BJ (cell line): ENCODE measurements around the gene ASH1L. TPM values are rescaled to one million over a fixed set of nuclear protein-coding genes. Genes with fewer than 3 reads are reported as not detected.

Experiments used
- CTCF ChIA-PET: fragments of 350-600 bp; formaldehyde crosslinking; extraction: SDS; loops from one replicate; lab custom pipeline; 2021; ENCODE audit warnings: antibody characterized with exemption, inconsistent platforms; lab: Yijun Ruan, JAX
- POLR2A ChIA-PET: fragments of 300-600 bp; sonication (Branson Sonifier 250); formaldehyde crosslinking; extraction: SDS; loops from one replicate; lab custom pipeline; 2021; ENCODE audit warnings: antibody characterized with exemption; lab: Charles Lee
- DNase-seq: peaks from one replicate; pipeline ENCODE4 v3.0.0-alpha.2; 2011; ENCODE audit warnings: low read depth
- H3K27me3 ChIP-seq: 2 replicates; pipeline ENCODE4 v1.6.0; 2011; ENCODE audit warnings: low read length; ENCODE audit not compliant: control insufficient read depth, insufficient read depth
- H3K36me3 ChIP-seq: 2 replicates; pipeline ENCODE4 v1.5.1; 2011; ENCODE audit warnings: low read length; ENCODE audit not compliant: control insufficient read depth, insufficient read depth
- H3K4me3 ChIP-seq: 2 replicates; pipeline ENCODE4 v1.5.1; 2011; ENCODE audit warnings: low read depth, mild to moderate bottlenecking, control low read depth, low read length
- CTCF ChIP-seq: IDR thresholded peaks from 2 replicates; pipeline ENCODE4 v1.5.1; 2011; ENCODE audit warnings: low read depth, mild to moderate bottlenecking, control low read depth, inconsistent platforms, low read length, moderate library complexity; ENCODE audit not compliant: insufficient read depth
- polyA plus RNA-seq: library from polyadenylated mRNA; depleted of rRNA; stranded (reverse); fragments of >200 nt; gene quantifications from 2 replicates; pipeline ENCODE4 v1.2.3, GENCODE V29; 2011

ASH1L gene
- polyA plus RNA-seq, 1 experiment: 20.9 TPM

GRCh38 chr1:155323729-155324036 is 238.9 kb downstream of the ASH1L start:
- Histone ChIP-seq H3K4me3 (peak overlapping the region; percentile 66), H3K27me3 (no peaks in the 10 kb centered on the region), H3K36me3 (0 out of 2 replicates have a peak, but pooled peaks cover 2% of the 10 kb centered on the region)
- TF ChIP-seq CTCF: no peak
- CTCF ChIA-PET: interaction anchor here (0.5 to 4.3 kb wide), 25 partner anchors 11 to 694 kb away, joined by 3 to 54 read pairs (median 5); partner anchors contain the start of genes HCN3 and THBS3
- DNase-seq: peak; percentile 62
- POLR2A ChIA-PET: interaction anchor here (0.6 kb wide), 1 partner anchor 239 kb away, joined by 3 read pairs; no protein-coding TSS in a partner anchor

GRCh38 chr1:155322953-155323728 is 239.5 kb downstream of the ASH1L start:
- H3K36me3 ChIP-seq: 0 out of 2 replicates have a peak, but pooled peaks cover 2% of the 10 kb centered on the region
- POLR2A ChIA-PET: no interaction called here

GRCh38 chr1:155322571-155322952 is 240.0 kb downstream of the ASH1L start:
- ChIA-PET POLR2A (interaction anchor here (0.6 kb wide), 1 partner anchor 762 kb away, joined by 3 read pairs; no protein-coding TSS in a partner anchor), CTCF (interaction anchor here (0.6 to 4.3 kb wide), 12 partner anchors 10 to 1168 kb away, joined by 3 to 54 read pairs (median 3); partner anchors contain the start of genes CLK2, ENTREP3 and MTX1)
- no peaks in the 10 kb centered on the region for H3K27me3 ChIP-seq
- 0 out of 2 replicates have a peak, but pooled peaks cover under 1% of the 10 kb centered on the region for H3K36me3 ChIP-seq
- TF ChIP-seq CTCF: no peak
- DNase-seq: no peak
- H3K4me3 ChIP-seq: peak overlapping the region; percentile 66

More at GRCh38 chr1:155322953-155323728, 239.5 kb downstream of the ASH1L start:
- peak; percentile 84 for TF ChIP-seq CTCF
- peak; percentile 77 for DNase-seq
- peak overlapping the region; percentile 66 for H3K4me3 ChIP-seq
- CTCF ChIA-PET: interaction anchor here (0.5 to 4.3 kb wide), 27 partner anchors 10 to 694 kb away, joined by 3 to 54 read pairs (median 5); partner anchors contain the start of genes CLK2, ENTREP3, HCN3 and THBS3
- H3K27me3 ChIP-seq: no peaks in the 10 kb centered on the region

- CTCF ChIA-PET: interaction anchor here (0.6 to 4.3 kb wide), 14 partner anchors 9 to 1168 kb away, joined by 3 to 54 read pairs (median 3); partner anchors contain the start of genes CLK2, ENTREP3 and MTX1
- no peak for DNase-seq
- Histone ChIP-seq H3K36me3 (no peaks in the 10 kb centered on the region), H3K4me3 (peak overlapping the region; percentile 66), H3K27me3 (no peaks in the 10 kb centered on the region)
- POLR2A ChIA-PET: interaction anchor here (0.6 kb wide), 1 partner anchor 762 kb away, joined by 3 read pairs; no protein-coding TSS in a partner anchor
- no peak for TF ChIP-seq CTCF
These were observed 240.7 kb downstream of the ASH1L start for GRCh38 chr1:155321639-155322503.
